Fibroblast of villous mesenchyme (primary cell): ENCODE data around the gene ZCCHC24. TPM values are rescaled to one million over a fixed set of nuclear protein-coding genes. Genes with fewer than 3 reads are reported as not detected.

Experiments
- DNase-seq: peaks from one replicate; pipeline ENCODE4 v3.0.0-alpha.2; 2010; ENCODE audit warnings: low read depth
- H3K4me3 ChIP-seq: 2 replicates; pipeline ENCODE4 v1.5.1; 2011; ENCODE audit warnings: low read depth, mild to moderate bottlenecking, low read length
- total RNA-seq: library from RNA; depleted of rRNA; stranded (reverse); fragments of >200 nt; gene quantifications from 2 replicates; pipeline ENCODE4 v1.2.3, GENCODE V29; 2012
- TF ChIP-seq, protein P1 (sequence below): IDR thresholded peaks from 2 replicates; pipeline ENCODE4 v1.5.1; 2012; ENCODE audit warnings: low read depth, mild to moderate bottlenecking, low read length; ENCODE audit not compliant: insufficient read depth

Gene ZCCHC24
- total RNA-seq, 1 donor: 36.7 TPM

DNA sequence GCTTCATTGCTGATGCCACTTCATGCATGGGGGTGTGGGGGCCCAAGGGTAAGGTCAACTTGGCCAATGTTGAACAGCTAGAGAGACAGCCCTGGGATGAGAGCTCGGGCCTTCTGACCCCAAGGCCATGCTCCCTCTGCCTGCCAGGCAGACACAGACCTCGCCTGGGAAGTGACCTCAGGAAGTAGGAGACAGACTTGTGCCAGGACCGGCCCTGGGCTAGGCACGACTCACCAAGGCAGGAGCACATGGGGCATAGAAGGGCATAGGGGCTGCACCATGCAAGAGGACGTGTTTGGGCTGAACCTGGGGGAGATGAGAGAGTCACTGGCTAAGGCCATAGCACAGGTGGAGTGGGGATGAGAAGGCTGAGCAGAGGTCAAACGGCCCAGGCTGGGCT lies 27.1 kb downstream of the ZCCHC24 start:
- H3K4me3 ChIP-seq: no peak overlapping the region
- DNase-seq: no peak
- TF ChIP-seq, protein P1, sequence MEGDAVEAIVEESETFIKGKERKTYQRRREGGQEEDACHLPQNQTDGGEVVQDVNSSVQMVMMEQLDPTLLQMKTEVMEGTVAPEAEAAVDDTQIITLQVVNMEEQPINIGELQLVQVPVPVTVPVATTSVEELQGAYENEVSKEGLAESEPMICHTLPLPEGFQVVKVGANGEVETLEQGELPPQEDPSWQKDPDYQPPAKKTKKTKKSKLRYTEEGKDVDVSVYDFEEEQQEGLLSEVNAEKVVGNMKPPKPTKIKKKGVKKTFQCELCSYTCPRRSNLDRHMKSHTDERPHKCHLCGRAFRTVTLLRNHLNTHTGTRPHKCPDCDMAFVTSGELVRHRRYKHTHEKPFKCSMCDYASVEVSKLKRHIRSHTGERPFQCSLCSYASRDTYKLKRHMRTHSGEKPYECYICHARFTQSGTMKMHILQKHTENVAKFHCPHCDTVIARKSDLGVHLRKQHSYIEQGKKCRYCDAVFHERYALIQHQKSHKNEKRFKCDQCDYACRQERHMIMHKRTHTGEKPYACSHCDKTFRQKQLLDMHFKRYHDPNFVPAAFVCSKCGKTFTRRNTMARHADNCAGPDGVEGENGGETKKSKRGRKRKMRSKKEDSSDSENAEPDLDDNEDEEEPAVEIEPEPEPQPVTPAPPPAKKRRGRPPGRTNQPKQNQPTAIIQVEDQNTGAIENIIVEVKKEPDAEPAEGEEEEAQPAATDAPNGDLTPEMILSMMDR: no peak

DNA sequence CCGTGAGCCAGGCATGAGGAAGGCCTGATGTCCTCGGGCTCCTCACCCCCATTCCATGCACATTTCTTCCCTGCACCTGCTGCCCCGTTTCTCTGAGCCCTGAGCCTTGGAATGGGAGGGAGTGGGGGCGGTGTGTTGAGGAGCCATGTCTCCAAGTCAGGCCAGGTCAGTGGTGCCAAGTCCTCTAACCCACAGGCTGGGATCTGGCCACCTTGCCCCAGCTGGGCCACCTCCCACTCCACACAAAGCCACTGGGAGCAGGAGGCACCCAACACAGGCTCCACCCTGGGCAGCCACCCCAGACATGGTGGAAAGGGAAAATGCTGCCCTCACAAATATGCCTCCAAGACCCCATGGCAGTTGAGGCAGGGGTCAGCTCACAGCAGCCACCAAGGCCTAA lies 27.7 kb downstream of the ZCCHC24 start:
- no peak for DNase-seq
- no peak overlapping the region for H3K4me3 ChIP-seq
- TF ChIP-seq, protein P1: no peak

- DNase-seq: no peak
- no peak overlapping the region for H3K4me3 ChIP-seq
- TF ChIP-seq, protein P1: no peak
Measured at GRCh38 chr10:79417266-79417665, 28.2 kb downstream of the ZCCHC24 start.

DNA sequence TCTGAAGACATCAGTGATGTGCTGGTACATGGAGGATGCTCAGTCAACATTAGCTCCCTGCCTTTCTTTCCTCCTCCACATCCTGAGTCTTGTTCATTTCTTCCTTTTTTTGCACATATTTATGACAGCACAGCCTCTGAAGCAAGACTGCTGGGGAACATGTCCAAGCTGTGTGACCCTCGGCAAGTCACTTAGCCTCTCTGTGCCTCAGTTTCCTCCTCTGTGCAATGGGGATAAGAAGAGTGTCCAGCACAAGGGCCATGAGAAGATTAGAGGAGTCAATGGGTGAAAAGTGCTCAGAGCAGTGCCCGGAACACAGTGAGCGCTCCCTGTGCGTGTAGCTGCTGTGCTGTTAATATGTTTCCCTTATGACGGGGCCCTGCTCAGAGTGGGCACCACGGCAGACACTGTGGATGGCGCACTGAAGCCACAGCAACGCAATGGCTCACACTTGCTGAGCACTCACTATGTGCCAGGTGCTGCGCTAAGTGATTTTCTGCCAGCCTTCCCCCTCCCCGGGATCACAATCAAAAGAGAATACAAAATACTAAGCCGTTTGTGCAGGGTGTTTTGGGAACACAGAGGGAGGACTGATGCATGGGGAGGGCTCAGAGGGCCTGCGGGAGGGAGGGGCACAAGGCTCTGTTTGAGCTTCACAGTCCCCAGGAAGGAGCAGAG lies 28.7 kb downstream of the ZCCHC24 start:
- DNase-seq: no peak
- TF ChIP-seq, protein P1: no peak

DNA sequence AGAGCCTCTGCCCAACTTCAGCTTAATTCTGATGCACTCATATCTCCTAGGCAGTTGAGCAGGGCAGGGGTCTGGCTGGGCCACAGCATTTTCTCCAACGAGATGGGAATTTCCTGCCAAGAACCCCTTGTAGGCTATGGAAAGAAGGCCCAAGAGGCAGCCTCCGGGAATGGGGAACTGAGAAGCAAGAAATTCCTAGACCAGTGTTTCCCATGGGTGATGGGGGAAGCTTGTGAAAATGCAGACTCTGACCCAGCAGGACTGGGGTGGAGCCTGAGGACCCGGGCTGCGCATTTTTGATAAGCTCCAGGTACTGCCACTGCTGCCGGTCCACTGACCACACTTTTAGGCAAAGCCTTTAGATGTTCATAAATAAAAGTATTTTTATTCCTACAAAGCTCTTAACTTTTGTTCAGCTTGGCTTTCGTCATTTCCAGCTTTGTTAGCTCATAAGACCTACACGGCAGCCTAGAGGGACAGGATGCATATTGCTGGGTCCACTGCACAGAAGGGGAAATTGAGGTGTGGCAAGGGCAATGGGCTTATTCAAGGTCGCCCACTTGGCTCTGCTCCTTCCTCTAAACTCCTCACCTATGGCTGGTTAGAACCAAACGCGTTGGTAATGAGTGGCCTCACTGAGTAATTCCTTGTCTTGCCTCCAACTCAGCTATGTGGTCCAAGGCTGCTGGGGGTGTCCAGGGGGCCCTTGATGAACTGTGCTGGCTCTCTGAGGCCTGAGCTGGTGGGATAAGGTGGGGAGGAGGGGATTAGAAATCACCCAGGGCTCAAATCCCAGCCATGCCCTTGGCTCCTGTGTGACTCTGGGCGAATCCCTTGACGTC lies 29.5 kb downstream of the ZCCHC24 start:
- no peak overlapping the region for H3K4me3 ChIP-seq
- DNase-seq: no peak

More for the DNA sequence above, 28.7 kb downstream of the ZCCHC24 start:
- no peak overlapping the region for H3K4me3 ChIP-seq

DNA sequence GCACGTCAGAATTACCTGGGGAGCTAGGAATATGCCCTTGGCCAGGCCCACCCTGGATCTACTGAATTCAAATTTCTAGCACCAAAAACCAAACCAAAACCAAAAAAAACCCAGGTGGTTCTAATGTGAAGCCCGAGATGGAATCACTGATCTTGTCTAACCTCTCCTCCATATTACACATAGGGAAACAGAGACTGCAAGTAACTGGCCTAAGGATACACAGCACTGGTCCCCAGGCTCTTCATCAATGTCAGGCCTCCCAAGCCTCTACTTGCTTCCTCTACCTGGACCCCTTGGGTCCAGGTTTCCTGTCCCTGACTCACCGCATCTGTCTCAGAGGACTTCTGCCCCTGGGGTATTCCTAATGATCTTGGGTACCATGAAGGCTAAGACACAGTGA lies 30.7 kb downstream of the ZCCHC24 start:
- DNase-seq: no peak

More for the DNA sequence above, 29.5 kb downstream of the ZCCHC24 start:
- TF ChIP-seq, protein P1: no peak

More for the DNA sequence above, 30.7 kb downstream of the ZCCHC24 start:
- TF ChIP-seq, protein P1: no peak
- no peak overlapping the region for H3K4me3 ChIP-seq
